HG02884 (cell line): ENCODE results near the gene PIWIL1.

Source experiments
- ATAC-seq: cut with Tn5 transposase; IDR thresholded peaks from one replicate; pipeline ENCODE4 v1.9.1; 2021; ENCODE audit warnings: mild to moderate bottlenecking, moderate library complexity; ENCODE audit not compliant: unreplicated experiment

The PIWIL1 gene

DNA sequence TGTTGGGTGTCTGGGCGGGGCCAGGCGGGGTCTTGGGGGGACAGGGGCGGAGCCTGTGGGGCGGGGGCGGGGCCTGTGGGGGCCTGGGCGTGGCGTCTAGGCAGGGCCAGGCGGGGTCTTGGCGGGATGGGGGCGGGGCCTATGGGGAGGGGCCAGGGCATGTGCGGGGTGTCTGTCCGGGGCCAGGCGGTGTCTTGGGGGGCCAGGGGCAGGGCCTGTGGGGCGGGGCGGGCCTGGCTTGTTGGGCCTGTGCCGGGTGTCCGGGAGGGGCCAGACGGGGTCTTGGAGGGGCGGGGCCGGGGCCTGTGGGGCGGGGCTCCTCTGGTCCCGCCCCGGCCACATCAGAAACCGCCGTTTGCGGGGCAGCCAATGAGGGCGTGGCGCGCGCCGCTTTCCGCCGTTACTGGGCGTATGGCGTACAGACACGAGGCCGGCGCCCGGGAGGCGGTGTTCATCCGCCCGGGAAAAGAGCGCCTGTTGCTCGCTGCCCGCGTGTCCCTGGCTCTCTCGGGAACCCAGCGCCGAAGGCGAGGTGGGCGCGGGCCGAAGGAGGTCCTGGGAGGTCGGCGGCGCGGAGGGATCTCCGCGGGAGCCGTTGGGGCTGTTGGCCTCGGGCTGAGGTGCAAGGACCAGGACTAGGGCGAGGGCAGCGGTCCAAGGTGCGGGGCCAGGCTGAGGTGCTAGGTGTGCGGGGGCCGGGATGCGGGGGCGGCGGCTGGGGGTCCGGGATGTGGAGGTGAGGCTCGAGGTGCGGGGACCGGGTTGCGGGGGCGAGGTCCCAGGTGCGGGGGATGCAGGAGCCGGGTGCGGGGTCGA is at the start of gene PIWIL1:
PIWIL1 (plus strand) TSS at position 400 of the 816 bp plus-strand sequence. CDS start 4,705 bp downstream, outside the sequence.
- ATAC-seq, result no peak

DNA sequence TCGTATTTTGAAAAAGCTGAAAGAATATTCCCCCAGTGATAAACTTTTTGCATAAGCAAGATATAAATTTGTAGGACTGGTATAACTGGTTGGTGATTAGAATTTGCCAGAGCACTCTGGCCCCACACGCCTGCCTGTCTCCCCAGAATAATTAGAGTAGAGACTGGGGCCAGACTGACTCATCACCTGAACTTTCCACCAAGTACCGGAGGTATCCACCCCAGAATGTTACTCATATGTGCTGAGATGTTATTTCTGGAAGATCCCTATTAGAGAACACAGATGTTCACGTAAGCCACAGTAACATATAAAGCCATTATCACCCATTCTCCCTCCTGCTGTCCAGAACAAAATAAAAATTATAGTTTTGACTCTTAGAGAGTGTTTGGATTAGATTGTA is 49.5 kb upstream of the PIWIL1 start:
- no peak for ATAC-seq

DNA sequence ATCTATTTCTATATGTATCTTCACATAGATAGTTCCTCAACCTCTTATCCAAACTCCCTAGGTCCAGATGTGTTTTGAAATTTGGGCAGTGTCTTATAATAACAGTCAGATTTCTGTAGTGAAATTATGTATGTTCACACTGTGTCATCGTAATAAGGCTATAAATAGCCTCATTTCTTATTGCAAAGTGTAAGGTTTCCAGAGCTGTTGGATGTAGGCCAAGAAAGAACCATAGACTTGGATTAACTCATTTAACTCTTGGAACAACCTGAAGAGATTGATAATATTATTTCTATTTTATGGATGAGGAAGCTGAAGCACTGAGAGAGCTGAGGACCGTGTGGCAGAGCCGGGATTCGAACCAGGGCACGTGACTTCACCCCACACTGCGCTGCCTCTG is 49.0 kb upstream of the PIWIL1 start:
- ATAC-seq, result no peak

DNA sequence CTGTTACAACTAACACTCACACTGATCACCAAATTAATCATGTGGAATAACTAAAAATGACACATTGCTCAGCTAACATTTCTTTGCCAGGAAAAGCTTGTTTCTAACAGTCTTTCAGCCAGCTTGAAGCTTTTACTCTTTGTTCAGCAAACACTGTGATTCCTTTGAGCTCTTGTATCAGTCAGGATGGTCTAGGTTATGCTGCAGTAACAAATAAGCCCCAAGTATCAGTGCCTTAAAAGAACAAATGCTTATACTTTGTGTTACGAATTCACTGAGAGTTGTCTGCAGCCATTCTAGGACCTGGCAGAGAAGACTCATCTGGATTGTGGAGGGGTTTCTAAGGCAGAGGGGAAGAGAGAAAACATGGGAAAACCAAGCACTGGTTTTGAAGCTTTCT is 47.6 kb upstream of the PIWIL1 start:
- no peak for ATAC-seq

DNA sequence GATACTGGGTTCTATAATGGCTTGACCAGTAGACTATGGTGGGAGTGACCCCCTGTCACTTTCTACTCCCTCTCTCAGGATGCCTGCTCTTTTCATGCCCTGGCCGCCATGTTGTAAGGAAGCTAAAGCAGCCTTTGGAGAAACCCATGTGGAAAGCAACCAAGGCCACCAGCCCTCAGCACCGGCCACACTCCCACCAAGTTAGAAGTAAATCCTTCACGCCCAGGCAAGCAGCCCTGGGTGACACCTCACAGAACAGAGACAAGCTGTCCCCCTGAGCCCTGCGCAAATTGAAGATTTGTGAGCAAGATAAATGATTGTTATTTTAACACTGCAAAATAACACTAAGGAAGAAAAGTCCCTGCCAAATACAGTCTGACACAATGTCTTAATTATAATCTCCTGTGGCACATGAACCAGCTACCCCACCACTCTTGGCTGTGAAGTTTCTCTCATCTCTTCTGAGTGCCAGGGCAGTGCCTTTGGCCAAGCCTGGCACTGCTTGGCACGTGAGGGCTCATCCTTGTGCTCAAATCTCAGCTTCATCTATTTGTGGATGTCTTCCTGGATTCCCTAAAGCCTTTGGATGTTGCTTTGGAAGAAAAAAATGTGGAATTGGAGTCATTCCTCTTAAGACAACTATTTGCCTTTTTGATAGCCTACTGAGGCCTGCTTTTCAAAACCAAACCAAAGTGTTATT is 39.2 kb upstream of the PIWIL1 start:
- no peak for ATAC-seq

DNA sequence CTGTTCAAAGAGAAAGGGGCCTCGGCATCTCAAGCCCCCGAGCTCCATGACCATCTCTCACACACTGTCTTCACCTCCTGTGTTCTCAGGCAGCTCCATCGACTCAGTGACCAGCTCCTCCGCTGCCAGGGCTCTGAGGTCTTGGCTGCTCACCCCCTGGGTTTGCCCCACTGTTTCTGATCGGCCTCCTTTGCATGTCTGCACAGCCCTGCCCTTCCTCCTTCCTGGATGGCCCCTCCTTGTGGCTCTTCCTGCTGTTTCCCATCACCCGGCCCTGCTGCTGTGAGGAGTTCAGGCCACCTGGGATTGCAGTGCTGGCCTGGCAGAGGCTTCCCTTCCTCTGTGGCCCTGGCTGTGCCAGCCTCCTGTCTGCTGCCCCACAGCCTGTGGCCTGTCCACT is 38.1 kb upstream of the PIWIL1 start:
- ATAC-seq, result no peak

DNA sequence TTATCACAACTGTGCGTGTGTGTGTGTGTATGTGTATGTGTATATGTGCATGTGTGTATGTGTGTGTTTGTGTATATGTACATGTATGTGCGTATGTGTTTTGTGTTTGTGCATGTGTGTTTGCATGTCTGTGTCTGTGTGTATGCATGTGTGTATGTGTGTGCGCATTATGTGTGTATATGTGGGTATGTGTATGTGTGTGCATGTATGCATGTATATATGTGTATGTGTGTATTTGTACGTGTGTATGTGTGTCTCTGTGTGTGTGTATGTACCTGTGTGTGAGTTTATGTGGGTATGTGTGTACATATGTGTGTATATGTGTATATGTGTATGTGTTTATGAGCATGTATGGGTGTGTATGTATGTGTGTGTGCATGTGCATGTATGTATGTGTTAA is 37.6 kb upstream of the PIWIL1 start:
- no peak for ATAC-seq

DNA sequence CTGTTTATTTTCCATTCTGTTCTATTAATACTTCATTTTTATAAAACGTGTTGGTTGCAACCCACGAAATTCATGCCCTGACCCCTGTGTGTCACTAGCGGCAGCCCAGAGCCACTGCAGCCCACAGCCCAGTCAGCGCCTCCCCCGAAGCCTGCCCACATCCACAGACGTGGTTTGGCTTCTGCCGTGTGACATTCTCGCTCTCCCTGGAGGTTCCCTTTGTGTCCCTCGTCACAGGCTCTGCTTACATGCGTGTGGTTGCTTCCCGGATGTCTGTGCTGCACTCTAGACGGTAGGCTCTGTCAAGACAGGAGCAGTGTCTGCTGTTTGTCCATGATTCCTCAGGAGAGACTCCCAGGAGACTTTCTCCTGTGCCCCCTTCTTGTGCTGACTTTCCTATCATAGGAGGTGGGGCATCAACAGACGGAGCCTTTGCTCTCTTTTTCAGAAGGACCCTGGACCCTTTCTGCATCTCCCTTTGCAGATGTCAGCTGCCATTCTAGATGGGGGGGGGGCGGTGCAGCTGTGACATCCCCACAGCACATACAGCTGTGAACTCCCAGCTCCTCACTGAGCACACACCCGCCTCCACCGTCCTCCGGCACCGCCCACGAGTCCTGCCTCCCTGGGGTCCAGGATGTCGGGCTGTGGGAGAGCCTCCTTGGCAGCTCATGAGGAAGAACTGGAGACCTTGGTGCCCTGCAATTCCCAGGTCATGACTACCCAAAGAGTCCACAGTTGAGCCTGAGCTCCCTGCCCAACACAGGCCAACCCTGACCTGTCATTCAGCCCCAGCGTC is 36.8 kb upstream of the PIWIL1 start:
- ATAC-seq, result no peak

DNA sequence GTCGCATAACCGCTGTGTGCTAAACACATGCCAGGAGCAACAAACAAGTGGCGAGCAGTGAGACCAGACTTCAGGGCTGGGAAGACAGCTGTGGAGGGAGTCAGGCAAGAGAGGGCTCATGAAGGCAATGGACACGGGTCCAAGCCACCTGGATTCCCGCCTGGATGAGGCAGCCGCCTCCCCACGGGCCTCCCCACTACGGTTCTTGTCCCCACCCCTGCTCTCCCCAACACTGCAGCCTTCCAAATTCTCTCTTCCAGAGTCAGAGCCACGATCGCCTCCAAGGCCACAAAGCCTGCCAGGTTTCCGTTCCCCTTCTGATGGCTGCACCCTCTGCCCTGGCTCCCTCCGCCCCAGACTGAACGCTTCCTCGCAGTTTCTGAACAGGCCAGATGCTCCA is 36.1 kb upstream of the PIWIL1 start:
- ATAC-seq, result no peak

DNA sequence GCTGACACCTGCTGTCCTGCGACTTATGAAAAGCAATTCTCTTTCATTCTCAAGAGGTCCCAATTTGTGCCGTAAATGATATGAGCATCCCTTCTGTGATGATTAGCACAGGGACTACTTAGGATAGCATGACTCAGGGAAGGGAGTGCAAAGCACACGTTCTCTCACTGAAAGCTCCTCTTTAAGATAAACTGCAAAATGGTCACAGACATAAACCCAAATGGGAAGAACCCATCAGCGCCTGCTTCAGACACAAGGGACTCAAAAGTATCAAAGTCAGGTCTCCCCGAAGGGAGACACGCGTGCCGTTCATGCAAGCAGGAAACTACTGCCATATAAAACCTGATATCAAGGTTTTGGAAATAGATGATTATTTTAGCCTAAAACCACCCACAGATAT is 33.9 kb upstream of the PIWIL1 start:
- ATAC-seq, result no peak

DNA sequence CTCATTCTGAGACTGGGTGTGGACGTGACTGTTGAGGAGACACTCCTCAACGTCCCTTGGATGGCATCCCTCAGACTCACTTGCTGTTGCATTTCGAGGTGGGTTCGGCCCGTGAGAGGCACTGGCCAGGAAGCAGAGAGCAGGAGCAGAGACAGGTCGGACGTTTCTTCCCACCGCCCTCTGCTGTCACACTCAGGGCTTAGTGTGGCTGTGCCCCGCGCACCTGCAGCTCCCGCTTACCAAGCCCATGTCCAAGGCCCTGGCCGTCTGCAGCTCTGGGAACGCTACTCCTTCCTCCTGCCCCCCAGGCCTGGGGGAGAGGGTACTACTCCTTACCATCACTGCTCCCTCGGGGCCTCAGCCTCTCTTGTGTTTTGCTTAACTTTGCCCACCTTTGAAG is 29.8 kb upstream of the PIWIL1 start:
- ATAC-seq, result no peak

DNA sequence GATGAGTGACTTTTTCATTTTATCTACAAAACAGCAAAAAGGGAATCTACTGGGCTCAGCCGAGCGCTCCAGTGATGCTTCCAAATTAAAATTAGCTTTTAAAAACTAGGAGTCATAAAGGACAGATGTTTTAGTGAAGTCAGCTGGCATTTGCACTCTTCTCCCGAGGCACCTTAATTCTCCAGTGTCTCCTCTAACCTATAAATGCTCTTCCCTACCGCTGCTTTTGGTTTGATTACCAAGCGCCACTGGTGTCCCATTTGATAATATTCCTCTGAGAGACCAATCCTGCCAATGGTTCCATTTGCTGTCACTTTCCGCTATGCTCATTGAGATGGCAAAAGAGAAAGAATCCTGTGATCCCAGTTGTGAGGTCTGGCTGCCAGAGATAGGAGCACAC is 29.3 kb upstream of the PIWIL1 start:
- ATAC-seq, result no peak

DNA sequence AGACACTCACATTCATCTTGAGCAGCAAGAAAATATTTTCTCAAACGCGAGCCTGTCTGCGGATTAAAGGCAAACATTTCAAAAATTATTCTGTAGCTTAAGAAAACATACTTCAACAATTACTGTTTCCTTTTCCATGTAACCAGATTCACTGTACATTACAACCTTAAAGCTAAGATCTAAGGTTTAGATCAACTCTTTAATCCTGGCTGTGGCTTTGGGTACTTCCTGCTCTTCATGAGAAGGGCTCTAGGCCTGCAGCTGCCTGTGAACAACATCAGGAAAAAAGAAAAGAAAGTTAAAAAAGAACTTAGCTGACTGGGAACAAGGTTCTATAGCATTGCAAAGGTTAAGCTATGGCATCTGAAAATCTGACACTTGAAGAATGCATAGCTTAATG is 21.4 kb upstream of the PIWIL1 start:
- ATAC-seq, result no peak

DNA sequence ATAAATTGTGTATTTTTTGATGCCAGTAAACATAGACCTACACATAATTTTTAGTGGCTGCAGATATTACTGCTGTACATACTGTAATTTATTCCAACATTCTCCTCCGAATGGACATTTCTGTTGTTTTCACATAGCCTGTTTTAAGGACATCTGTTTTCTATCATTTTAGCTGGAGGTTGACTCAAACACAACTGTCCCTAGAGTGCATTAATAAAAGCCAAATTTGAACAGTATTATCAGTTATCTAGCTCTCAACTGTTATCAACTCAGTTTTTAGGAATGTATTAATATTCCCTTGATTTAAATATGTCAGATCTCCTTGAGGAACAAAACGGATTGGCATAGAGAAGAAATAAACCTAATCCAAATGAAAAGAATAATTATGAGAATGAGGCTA is 17.2 kb upstream of the PIWIL1 start:
- ATAC-seq, result no peak

DNA sequence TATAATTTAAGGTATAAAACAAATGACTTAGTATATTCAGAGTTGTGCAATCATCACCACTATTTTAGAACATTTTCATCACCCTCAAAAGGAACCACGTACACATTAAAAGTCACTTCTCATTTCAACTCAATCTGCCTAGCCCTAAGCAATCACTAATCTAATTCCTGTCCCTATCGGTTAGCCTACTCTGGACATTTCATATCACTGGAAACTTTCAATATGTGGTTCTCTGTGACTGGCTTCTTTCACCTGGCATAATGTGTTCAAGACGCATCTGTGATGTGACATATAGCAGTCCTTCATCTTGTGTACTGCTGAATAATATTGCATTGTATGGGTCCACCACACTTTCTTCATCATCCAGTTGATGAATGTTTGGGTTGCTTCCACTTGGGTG is 15.4 kb upstream of the PIWIL1 start:
- ATAC-seq, result no peak

DNA sequence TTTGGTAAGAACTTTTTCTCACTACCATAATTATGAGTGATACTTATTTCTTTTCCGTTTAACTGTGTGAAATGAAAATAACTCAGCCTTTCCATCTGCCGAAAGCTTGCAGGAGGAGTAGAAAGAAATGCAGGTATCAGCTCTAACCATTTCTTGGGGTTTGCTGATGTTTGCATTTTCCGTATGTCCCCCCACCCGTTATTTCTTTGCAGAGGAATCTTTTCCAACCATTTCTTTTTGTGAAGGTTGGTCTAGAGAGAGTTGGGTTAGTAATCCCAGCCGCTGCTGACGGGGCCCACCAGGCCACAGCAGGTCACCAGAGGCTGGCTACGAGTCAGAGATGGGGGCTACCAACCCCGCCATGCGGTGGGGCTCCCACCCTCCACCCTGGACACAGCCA is 7.0 kb upstream of the PIWIL1 start:
- no peak for ATAC-seq

DNA sequence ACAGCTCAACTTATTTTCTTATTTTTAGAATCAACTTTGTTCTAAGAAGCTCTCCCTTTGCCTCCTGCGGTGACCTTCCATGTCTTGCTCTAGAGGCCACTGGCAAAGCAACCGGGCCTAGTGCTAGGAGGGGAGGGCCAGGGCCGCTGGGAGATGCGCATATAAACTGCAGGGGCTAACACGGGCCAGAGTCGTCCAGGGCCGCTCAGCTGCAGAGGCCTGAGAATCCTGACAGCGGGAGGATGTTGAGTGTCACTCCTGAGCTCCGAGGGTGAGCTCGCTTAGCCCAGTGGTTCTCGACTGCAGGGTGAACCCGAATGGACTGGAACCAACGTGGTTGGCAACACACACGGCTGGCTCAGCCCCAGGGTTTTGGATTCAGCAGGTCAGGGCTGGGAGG is 6.5 kb upstream of the PIWIL1 start:
- no peak for ATAC-seq

DNA sequence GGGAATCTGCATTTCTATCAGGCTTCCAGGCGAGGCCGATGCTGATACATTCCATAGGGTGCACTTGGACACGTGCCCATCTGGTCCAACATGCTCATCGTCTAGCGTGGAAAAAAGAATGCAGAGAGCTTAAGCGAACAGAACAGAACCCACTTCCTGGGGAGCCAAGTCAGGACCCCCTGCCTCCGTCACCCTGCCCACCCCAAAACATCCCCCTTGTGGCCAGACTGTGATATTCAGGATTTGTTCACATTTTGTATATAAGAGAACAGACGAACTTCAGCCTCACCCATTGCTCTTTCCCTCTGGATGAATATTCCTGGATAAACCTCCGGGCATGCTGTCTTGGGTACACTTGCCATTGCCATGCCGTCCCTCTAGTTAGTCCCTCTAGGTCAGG is 4.3 kb upstream of the PIWIL1 start:
- ATAC-seq, result no peak

DNA sequence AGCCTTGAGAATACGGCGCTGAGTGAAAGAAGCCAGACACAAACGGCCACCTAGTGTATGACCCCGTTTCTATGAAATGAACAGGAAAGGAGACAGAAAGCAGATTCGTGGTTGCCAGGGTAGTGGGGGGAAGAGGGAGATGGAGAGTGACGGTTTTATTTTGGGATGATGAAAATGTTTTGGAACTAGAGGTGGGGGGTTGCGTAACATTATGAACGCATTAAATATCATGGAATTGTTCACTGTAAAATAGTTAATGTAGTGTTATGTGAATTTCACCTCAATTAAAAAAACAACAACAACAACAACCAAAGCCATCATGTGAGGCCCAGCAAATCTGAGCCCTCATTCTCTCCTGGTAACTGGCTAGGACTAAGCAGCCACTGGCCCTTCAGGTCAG is 3.3 kb upstream of the PIWIL1 start:
- ATAC-seq, result no peak

DNA sequence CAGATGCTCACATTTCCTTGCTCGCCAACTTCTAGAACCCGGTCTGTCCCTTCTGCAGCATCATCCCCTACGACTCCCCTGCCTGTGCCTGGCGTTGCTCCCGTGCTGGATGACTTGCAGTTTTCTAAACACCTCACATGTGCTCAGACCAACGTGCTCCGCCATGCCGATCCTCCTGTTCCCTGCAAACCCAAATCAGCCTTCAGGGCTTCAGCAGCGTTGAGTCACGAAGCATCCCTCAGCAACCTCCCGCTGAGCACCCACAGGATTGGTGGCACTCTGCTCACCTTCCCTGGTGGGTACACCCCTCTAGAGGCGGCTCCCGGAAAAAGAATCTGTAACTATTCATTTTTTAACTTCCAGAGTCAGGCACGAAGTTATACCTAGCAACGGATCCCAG is 2.8 kb upstream of the PIWIL1 start:
- ATAC-seq, result no peak

DNA sequence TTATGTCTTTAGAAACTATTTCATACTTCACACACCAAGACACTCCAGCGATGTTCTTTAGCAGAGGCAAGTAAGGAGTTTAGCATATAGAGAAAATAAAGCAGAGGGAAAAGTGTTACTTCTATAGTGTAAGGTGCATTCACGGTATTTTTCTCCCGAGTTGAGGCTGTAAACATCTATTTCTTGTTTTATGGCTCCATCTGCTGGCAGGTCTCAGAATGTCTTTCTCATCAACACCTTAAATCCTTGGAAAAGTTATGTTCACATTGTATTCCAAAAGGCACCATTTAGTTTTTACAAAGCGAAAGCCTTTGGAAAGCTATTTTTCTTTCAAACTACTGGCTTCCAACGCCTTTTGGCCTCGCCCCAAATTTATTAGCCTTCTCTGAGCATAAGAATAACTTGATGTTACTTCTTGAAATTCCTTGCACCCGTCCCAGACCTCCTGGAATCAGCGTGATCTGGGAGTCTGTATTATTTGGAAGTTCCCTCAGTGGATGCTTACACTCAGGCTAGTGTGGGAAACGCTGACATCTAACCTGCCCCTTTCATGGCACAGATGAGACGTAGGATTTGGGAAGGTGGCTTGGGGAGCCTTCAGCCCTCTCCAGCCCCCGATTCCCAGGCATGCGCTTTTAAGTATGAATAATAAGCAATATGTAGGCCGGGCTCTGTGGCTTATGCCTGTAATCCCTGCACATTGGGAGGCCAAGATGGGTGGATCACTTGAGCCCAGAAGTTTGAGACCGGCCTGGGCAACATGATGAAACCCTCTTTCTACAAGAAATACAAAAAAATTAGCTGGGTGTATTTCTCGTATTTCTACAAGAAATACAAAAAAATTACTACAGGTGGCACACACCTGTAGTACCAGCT is 1.9 kb upstream of the PIWIL1 start:
- no peak for ATAC-seq
